ENCODE measurements around the gene GPX4.

GPX4 gene

GRCh38 chr19:1055886-1056620, 47.7 kb upstream of the GPX4 start:
- no peaks in the 10 kb centered on the region for H3K27me3 ChIP-seq (ENCODE audit: insufficient read depth, low read length)
- no peak overlapping the region for H3K4me2 ChIP-seq (ENCODE audit: low read length)
- no peak overlapping the region for H3K4me3 ChIP-seq (ENCODE audit: low read depth, low read length, poor library complexity, severe bottlenecking)
- peaks cover 4% of the 10 kb centered on the region for H3K4me1 ChIP-seq (ENCODE audit: insufficient read depth, low read length, severe bottlenecking)
- no peak overlapping the region for H3K27ac ChIP-seq (ENCODE audit: low read depth, low read length, poor library complexity, severe bottlenecking)
- TF ChIP-seq EZH2 (IDR thresholded peaks at IDR 0.05; ENCODE audit: borderline replicate concordance, low read length), result no peak
- no peak for TF ChIP-seq CTCF (IDR thresholded peaks at IDR 0.05; ENCODE audit: low read length)
- peaks cover 43% of the 10 kb centered on the region; the same call in 1 of the 2 replicates for H3K36me3 ChIP-seq (ENCODE audit: insufficient read depth, low read length)
- no peak overlapping the region for H3K9ac ChIP-seq (ENCODE audit: low read length)
- H3K9me2 ChIP-seq (ENCODE audit: low read depth, low read length), result no peaks in the 10 kb centered on the region
- no peaks in the 10 kb centered on the region for H3F3A ChIP-seq (ENCODE audit: insufficient read depth, low read length)
- H4K20me1 ChIP-seq (ENCODE audit: insufficient read depth, low read length), result no peaks in the 10 kb centered on the region
- H3K9me3 ChIP-seq (ENCODE audit: low read length), result no peaks in the 10 kb centered on the region
- H2AFZ ChIP-seq (ENCODE audit: low read length), result no peak overlapping the region
- no peaks in the 10 kb centered on the region for H3K79me2 ChIP-seq (ENCODE audit: insufficient read depth, low read length)

- no peaks in the 10 kb centered on the region for H3K9me2 ChIP-seq (ENCODE audit: low read depth, low read length)
- H3K9me3 ChIP-seq (ENCODE audit: low read length), result no peaks in the 10 kb centered on the region
- H3K27me3 ChIP-seq (ENCODE audit: insufficient read depth, low read length), result no peaks in the 10 kb centered on the region
- TF ChIP-seq EZH2 (IDR thresholded peaks at IDR 0.05; ENCODE audit: borderline replicate concordance, low read length), result no peak
- TF ChIP-seq CTCF (IDR thresholded peaks at IDR 0.05; ENCODE audit: low read length), result peak; percentile 49; the same call in 1 of the 2 replicates
- H3K36me3 ChIP-seq (ENCODE audit: insufficient read depth, low read length), result peaks cover 50% of the 10 kb centered on the region; the same call in 1 of the 2 replicates
- H3K4me2 ChIP-seq (ENCODE audit: low read length), result no peak overlapping the region
- H3K4me1 ChIP-seq (ENCODE audit: insufficient read depth, low read length, severe bottlenecking), result peaks cover 4% of the 10 kb centered on the region
- H3F3A ChIP-seq (ENCODE audit: insufficient read depth, low read length), result no peaks in the 10 kb centered on the region
- H4K20me1 ChIP-seq (ENCODE audit: insufficient read depth, low read length), result no peaks in the 10 kb centered on the region
- H3K4me3 ChIP-seq (ENCODE audit: low read depth, low read length, poor library complexity, severe bottlenecking), result no peak overlapping the region
- H3K9ac ChIP-seq (ENCODE audit: low read length), result no peak overlapping the region
- H2AFZ ChIP-seq (ENCODE audit: low read length), result no peak overlapping the region
- H3K27ac ChIP-seq (ENCODE audit: low read depth, low read length, poor library complexity, severe bottlenecking), result no peak overlapping the region
- no peaks in the 10 kb centered on the region for H3K79me2 ChIP-seq (ENCODE audit: insufficient read depth, low read length)
These were observed 46.5 kb upstream of the GPX4 start for GRCh38 chr19:1057176-1057855.

- Histone ChIP-seq H3F3A (ENCODE audit: insufficient read depth, low read length) (no peaks in the 10 kb centered on the region), H3K9ac (ENCODE audit: low read length) (no peak overlapping the region), H2AFZ (ENCODE audit: low read length) (no peak overlapping the region), H3K4me1 (ENCODE audit: insufficient read depth, low read length, severe bottlenecking) (peaks cover 4% of the 10 kb centered on the region), H3K36me3 (ENCODE audit: insufficient read depth, low read length) (peaks cover 51% of the 10 kb centered on the region; the same call in 1 of the 2 replicates), H3K27me3 (ENCODE audit: insufficient read depth, low read length) (no peaks in the 10 kb centered on the region), H3K9me2 (ENCODE audit: low read depth, low read length) (no peaks in the 10 kb centered on the region), H3K27ac (ENCODE audit: low read depth, low read length, poor library complexity, severe bottlenecking) (peak overlapping the region; percentile 26), H3K4me2 (ENCODE audit: low read length) (no peak overlapping the region), H3K79me2 (ENCODE audit: insufficient read depth, low read length) (no peaks in the 10 kb centered on the region), H3K4me3 (ENCODE audit: low read depth, low read length, poor library complexity, severe bottlenecking) (no peak overlapping the region), H4K20me1 (ENCODE audit: insufficient read depth, low read length) (no peaks in the 10 kb centered on the region), H3K9me3 (ENCODE audit: low read length) (no peaks in the 10 kb centered on the region)
- no peak for TF ChIP-seq EZH2 (IDR thresholded peaks at IDR 0.05; ENCODE audit: borderline replicate concordance, low read length)
- no peak for TF ChIP-seq CTCF (IDR thresholded peaks at IDR 0.05; ENCODE audit: low read length)
These were observed 45.7 kb upstream of the GPX4 start for GRCh38 chr19:1058112-1058511.

Data from OCI-LY1 (cell line).